GM19035 (cell line): ENCODE measurements around the gene RNF169.
"Not testable (repeated sequence)": the region's sequence is repeated elsewhere in the genome, so short reads cannot be mapped to it uniquely, and the experiment has no call there.

Source experiments
- ATAC-seq: cut with Tn5 transposase; IDR thresholded peaks from one replicate; pipeline ENCODE4 v1.9.1; 2021; ENCODE audit not compliant: unreplicated experiment

The RNF169 gene

GRCh38 chr11:74820763-74821162 lies 72.1 kb downstream of the RNF169 start:
- no peak for ATAC-seq

- ATAC-seq = no peak
Observed at GRCh38 chr11:74822170-74822569, 73.5 kb downstream of the RNF169 start.

GRCh38 chr11:74824285-74824982 lies 75.8 kb downstream of the RNF169 start:
- ATAC-seq = no peak

DNA sequence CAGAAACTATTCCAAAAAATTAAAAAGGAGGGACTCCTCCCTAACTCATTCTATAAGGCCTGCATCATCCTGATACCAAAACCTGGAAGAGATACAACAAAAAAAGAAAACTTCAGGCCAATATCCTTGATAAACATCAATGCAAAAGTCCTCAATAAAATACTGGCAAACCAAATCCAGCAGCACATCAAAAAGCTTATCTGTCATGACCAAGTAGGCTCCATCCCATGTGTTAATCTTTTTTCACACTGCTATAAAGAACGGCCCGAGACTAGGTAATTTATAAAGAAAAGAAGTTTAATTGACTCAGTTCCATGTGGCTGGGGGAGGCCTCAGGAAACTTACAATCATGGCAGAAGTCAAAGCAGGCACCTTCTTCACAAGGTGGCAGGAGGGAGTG lies 76.9 kb downstream of the RNF169 start:
- ATAC-seq = not testable (repeated sequence)

DNA sequence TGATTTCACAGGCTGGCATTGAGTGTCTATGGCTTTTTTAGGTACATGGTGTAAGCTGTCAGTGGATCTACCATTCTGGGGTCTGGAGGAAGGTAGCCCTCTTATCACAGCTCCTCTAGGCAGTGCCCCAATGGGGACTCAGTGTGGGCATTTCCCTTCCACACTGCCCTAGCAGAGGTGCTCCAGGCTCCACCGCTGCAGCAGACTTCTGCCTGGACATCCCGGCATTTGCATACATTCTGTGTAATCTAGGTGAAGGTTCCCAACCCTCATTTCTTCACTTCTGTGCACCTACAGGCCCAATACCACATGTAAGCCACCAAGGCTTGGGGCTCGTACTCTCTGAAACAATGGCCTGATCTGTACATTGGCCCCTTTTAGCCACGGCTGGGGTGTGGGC lies 78.3 kb downstream of the RNF169 start:
- ATAC-seq = no peak

DNA sequence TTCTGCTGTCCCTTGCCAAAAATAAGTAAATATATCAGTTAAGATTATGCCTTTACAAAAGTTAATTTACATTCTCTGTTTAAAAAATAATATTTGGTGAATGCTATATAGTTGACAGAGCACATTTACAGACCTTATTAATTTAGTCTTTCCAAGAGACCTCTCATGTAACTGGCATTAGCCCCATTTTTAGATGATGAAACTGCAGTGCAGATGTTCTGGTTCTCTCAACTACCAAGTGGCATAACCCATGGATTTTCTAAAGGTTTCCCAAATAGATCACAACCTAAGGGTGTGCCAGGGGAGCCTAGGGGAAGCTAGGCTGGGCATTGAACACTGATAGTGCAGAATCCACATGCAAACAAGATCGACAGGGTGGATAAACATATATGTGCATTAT lies 88.5 kb downstream of the RNF169 start:
- no peak for ATAC-seq

- ATAC-seq = no peak
Observed at GRCh38 chr11:74838188-74838587, 89.5 kb downstream of the RNF169 start.

DNA sequence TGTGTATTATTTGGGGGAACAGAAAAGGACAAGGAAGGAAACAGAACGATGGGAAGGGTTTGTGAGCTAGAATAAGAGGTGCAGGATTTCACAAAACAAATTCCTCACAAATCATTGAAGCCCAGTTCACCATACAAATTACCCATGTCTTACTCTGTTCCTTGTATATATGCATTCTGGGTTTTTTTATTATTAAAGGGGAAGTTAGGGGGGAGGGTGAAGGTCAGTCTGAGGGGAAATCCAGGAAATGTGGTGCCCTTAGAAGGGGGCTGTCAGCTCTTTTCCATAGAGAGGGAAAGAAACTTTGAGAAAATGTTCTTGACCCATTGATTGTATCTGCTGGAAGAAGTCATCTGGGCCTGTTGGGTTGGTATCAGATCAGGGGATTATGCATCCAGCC lies 90.8 kb downstream of the RNF169 start:
- ATAC-seq = no peak

DNA sequence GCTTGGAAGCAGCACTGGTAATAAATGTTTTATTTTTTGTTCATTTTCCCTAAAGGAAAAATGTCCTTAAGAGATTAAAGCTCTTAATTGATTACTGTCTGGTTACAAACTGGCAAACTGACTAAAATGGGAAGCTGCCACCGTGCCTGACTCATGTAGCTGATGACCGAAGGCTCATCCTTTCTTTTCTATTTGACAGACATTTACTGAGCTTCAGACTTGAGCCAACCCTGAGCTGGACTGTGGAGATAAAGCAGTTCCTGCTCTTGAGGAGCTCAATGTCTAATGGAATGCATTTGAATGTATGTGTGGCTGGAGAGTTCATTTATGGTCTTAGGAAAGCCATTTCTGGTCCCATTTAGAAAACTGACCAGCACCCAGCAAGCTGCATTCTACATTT lies 91.3 kb downstream of the RNF169 start:
- no peak for ATAC-seq

DNA sequence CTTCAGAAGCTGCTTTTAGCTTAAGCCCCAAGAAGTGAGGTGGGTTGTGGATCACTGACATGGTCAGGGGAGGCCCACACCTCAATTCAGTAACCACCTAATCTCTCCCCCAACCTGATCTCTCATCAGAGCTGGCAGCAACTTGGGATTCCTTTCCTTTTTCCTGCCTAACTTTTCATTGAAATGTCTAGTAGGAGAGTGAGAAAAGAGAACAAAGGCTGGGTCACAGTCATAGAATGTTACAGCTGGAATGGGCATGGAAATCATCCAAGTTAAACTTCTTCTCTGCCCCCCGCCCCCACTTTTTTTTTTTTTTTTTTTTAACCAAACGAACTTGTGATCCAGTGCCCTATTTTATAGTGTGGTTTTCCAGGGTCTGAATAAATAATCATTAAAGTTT lies 91.8 kb downstream of the RNF169 start:
- ATAC-seq = no peak

- no peak for ATAC-seq
Observed at GRCh38 chr11:74842967-74843366, 94.3 kb downstream of the RNF169 start.

DNA sequence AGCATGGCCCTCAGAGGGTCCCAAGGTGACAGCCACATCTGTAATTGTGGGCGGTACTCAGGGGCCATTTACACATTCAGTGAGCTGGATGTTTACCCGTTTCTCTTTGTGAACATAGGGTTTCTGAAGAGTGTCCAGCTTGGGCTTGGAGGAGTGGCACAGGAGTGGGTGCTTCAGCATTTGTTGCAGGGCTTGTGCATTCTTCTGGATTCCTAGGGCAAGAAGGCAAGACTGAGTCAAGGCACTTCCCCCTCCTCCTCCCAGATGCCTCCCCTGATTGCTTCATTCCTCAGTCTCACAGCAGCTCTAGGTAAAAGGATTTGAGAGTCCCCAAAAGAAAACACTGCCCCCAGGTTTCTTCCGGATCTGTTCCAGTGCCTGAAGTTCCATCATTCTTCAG lies 95.4 kb downstream of the RNF169 start:
- no peak for ATAC-seq

GRCh38 chr11:74844865-74845264 lies 96.2 kb downstream of the RNF169 start:
- no peak for ATAC-seq

- ATAC-seq = no peak
Observed at GRCh38 chr11:74845978-74846517, 97.4 kb downstream of the RNF169 start.

GRCh38 chr11:74846770-74847169 lies 98.1 kb downstream of the RNF169 start:
- ATAC-seq = no peak

GRCh38 chr11:74847395-74847794 lies 98.7 kb downstream of the RNF169 start:
- no peak for ATAC-seq

DNA sequence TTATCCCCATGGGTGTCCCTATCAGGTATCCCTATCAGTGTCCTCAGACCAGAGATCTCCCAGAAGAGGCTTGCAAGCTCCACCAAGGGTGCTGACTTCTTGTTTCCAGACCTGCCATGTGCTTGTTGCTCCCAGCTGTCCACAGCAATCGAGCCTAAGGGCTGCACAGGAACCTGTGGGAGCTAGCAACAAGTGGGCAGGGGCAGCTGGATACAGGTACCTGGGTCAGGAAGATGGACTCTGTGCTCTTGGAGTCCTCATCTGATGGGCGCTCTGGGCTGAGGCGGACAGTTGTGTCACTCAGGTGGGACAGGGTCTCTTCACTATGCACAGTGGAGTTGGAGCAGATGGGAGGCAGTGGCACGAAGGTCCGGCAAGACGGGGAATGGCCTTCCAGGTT lies 99.2 kb downstream of the RNF169 start:
- ATAC-seq = no peak

GRCh38 chr11:74849525-74850391 lies 101.1 kb downstream of the RNF169 start:
- ATAC-seq = no peak

GRCh38 chr11:74853223-74853622 lies 104.6 kb downstream of the RNF169 start:
- no peak for ATAC-seq

DNA sequence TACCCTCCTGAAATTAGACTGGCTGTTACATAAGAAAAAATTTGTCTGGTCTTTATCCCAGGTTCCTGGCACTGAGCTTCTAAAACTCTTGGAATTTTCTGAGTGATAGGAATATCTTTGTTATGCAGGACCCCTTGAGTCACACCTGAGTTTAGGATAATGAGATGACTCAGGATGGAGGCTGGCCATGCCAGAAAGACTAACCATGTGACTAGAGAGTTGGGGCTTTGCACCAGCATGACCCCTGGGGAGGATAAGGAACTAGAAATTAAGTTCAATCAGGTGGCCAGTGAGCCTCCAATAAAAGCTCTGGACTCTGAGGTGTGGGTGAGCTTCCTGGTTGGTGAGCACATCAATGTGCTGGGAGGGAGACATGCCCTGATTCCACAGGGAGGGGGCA lies 112.1 kb downstream of the RNF169 start:
- no peak for ATAC-seq

DNA sequence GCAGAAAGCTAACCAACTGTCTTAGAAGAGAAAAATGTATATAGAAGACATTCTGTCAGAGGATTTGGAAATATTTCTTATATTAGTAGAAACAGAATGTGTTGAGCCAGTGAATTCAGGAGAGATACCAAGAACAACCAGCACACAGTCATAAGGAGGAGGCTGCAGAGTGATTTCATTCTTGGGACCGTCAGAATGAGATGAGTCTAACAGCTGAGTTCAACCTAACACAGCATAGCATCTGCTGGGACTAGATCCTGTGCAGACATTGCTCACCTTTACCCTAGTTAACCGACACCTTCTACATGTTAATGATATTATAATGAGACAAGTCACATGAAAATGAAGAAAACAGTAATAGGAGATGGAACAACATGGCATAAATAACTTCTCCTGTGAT lies 114.8 kb downstream of the RNF169 start:
- ATAC-seq = no peak

DNA sequence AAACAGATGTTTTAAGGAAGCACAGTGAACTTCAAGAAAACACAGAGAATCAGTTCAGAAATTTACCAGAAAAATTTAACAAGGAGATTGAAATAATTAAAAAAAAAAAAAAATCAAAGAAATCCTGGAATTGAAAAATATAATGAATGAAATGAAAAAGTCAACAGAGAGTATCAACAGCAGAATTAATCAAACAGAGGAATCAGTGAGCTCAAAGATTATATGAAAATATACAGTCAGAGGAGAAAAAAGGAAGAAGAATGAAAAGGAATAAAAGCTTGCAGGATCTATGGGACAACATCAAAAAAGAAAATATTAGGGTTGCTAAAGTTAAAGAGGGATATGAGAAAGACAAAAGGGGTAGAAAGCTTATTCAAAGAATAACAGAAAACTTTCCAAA lies 117.9 kb downstream of the RNF169 start:
- no peak for ATAC-seq
